Gastroesophageal sphincter (tissue), 4 donors: ENCODE measurements around the gene MAPT. TPM values are rescaled to one million over a fixed set of nuclear protein-coding genes. Genes with fewer than 3 reads are reported as not detected.

Source experiments
- ATAC-seq: fragments of 150-250 bp; one replicate; pipeline ENCODE4 v1.9.1; 2016; ENCODE audit warnings: mild to moderate bottlenecking, moderate library complexity
- H3K27ac ChIP-seq, 4 donors: fragments of 200-600 bp; sonication (generic) in 3 of 4; 1 replicate in 3 of 4; 2 replicates in 1 of 4; pipeline ENCODE4 v1.5.1; 2016 to 2019
- H3K27me3 ChIP-seq: fragments of 200-600 bp; sonication (generic); one replicate; pipeline ENCODE4 v1.5.1; 2019
- H3K36me3 ChIP-seq, 2 donors: fragments of 200-600 bp; sonication (generic); one replicate each; pipeline ENCODE4 v1.5.1; 2019; ENCODE audit warnings: control low read depth in 1 of 2
- H3K4me1 ChIP-seq, 3 donors: fragments of 200-600 bp; sonication (generic); 1 replicate in 2 of 3; 2 replicates in 1 of 3; pipeline ENCODE4 v1.5.1; 2016 to 2019; ENCODE audit warnings: control low read depth in 2 of 3
- H3K4me3 ChIP-seq, 2 donors: fragments of 200-600 bp; sonication (generic); one replicate each; pipeline ENCODE4 v1.5.1; 2019; ENCODE audit warnings: mild to moderate bottlenecking in 1 of 2, moderate library complexity in 1 of 2
- H3K9me3 ChIP-seq, 3 donors: fragments of 200-600 bp; sonication (generic); one replicate each; pipeline ENCODE4 v1.5.1; 2017 to 2019; ENCODE audit warnings: control low read depth in 2 of 3
- EP300 ChIP-seq: sonication (generic); formaldehyde crosslinking; IDR thresholded peaks from one replicate; pipeline ENCODE4 v1.6.1; 2017; ENCODE audit warnings: antibody characterized with exemption, mild to moderate bottlenecking
- POLR2A ChIP-seq, 2 donors: fragments of 450-650 bp; IDR thresholded peaks; one replicate each; pipeline ENCODE4 v1.6.1; 2017; ENCODE audit warnings: antibody characterized with exemption in 2 of 2, mild to moderate bottlenecking in 2 of 2, moderate library complexity in 1 of 2
- POLR2AphosphoS5 ChIP-seq: sonication (generic); formaldehyde crosslinking; IDR thresholded peaks from one replicate; pipeline ENCODE4 v1.6.1; 2017; ENCODE audit warnings: antibody characterized with exemption
- WGBS, 2 donors: methylation state at CpG; one replicate each; pipeline ENCODE4 v1.1.5; 2018; ENCODE audit warnings: low coverage in 1 of 2; 5-methylcytosine and 5-hydroxymethylcytosine counted together
- total RNA-seq, 4 donors: library from RNA; depleted of rRNA; stranded (reverse); fragments of >200 nt; gene quantifications; one replicate each; pipeline ENCODE4 v1.1.0, GENCODE V29; 2016
- TF ChIP-seq, protein P1 (sequence below), 4 experiments: fragments of 200-600 bp in 2 of 4; fragments of 450-650 bp in 2 of 4; sonication (generic) in 1 of 4; IDR thresholded peaks; one replicate each; pipeline ENCODE4 v1.5.1; 2017 to 2019; ENCODE audit warnings: antibody characterized with exemption in 4 of 4, mild to moderate bottlenecking in 2 of 4, moderate library complexity in 2 of 4

MAPT gene
- total RNA-seq, 4 donors from 2014 or later, result 3.4 to 12.2 (median 8.5) TPM

DNA sequence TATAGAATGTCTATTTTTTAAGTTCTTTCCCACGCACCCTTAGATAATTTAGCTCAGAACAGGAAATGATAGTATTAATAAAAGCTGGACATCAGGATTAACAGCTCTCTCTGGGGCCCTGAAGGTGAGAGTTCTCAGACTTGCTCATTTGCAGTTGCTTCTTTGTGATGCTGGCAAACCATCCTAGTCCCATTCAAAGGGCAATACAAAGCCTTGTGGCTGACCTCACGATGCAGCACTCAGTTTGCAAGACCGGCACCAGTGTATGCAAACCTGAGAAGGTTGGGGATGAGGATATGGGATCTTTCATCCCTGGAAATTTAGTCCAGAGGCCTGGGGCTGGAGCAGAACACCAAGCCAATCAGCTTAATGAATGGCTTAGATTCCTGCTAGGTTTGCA, 134.0 kb downstream of the MAPT start:
- H3K4me1 ChIP-seq, result peaks cover 0 to 19% (median 0%) of the 10 kb centered on the region in 3 donors
- no peaks in the 10 kb centered on the region for H3K9me3 ChIP-seq
- H3K4me3 ChIP-seq, result no peak overlapping the region
- H3K27ac ChIP-seq, result no peak overlapping the region
- peaks cover 0 to 83% of the 10 kb centered on the region in 2 donors for H3K36me3 ChIP-seq
- TF ChIP-seq EP300 (no peak), POLR2AphosphoS5 (no peak), POLR2A (IDR thresholded peaks at IDR 0.05) (no peak)
- TF ChIP-seq, protein P1, sequence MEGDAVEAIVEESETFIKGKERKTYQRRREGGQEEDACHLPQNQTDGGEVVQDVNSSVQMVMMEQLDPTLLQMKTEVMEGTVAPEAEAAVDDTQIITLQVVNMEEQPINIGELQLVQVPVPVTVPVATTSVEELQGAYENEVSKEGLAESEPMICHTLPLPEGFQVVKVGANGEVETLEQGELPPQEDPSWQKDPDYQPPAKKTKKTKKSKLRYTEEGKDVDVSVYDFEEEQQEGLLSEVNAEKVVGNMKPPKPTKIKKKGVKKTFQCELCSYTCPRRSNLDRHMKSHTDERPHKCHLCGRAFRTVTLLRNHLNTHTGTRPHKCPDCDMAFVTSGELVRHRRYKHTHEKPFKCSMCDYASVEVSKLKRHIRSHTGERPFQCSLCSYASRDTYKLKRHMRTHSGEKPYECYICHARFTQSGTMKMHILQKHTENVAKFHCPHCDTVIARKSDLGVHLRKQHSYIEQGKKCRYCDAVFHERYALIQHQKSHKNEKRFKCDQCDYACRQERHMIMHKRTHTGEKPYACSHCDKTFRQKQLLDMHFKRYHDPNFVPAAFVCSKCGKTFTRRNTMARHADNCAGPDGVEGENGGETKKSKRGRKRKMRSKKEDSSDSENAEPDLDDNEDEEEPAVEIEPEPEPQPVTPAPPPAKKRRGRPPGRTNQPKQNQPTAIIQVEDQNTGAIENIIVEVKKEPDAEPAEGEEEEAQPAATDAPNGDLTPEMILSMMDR (IDR thresholded peaks at IDR 0.05), result no peak
- no peak for ATAC-seq
- 75 to 80% methylated on average over 2 to 3 of the region's 3 CpGs for WGBS, 2 donors
- no peaks in the 10 kb centered on the region for H3K27me3 ChIP-seq

DNA sequence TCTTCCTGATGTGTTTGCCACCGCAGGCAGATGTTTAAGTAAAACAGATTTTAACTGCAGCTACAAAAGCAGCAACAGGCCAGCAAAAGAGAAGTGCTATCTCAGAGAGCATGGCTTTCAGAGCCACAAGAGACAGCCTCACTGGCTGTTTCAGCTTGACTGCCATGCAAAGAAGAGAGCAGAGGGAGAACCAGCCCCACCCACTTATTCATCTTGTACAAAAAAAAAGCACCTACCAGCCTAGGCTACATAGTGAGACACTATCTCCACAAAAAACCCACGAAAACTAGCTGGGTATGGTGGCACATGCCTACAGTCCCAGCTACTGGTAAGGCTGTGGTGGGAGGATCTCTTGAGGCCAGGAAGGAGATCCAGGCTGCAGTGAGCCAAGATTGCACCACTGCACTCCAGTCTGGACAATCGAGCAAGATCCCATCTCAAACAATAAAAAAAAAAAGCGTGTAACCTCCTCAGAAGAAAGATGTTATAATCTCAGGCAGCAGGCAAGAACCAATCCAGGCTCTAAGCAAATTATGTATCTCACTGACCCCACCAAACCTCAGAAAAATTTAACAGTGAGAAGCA, 134.7 kb downstream of the MAPT start:
- no peak for TF ChIP-seq EP300
- no peak for TF ChIP-seq POLR2AphosphoS5
- TF ChIP-seq POLR2A (IDR thresholded peaks at IDR 0.05), result no peak
- TF ChIP-seq, protein P1 (IDR thresholded peaks at IDR 0.05), result no peak
- ATAC-seq, result no peak
- Histone ChIP-seq H3K4me3 (no peak overlapping the region), H3K36me3 (peaks cover 5 to 83% of the 10 kb centered on the region in 2 donors), H3K27ac (no peak overlapping the region), H3K4me1 (peaks cover 0 to 19% (median 0%) of the 10 kb centered on the region in 3 donors), H3K27me3 (no peaks in the 10 kb centered on the region), H3K9me3 (no peaks in the 10 kb centered on the region)
- WGBS, 2 donors, result 56 to 60% methylated on average over 1 to 4 of the region's 4 CpGs

DNA sequence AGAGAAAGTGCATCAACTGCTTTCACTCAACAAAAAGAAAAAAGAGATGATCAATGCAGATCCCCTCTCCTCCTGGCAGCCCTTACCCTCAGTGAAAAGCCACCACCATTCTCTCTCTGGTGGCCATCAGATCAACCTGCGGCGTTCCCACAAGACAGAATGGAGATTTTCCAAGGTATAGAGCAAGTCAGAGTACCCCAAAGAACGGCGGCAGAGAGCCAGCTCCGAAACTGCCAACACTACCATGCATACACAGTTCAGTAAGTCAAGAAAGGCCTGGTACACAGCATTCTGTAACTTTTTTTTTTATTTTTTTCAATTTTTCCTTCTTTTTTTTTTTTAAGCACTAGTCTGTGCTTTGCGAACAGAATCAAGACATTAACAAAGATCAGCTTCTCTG, 135.3 kb downstream of the MAPT start:
- WGBS, 2 donors, result 95% methylated on average over 6 of the region's 6 CpGs
- peaks cover 0 to 20% (median 0%) of the 10 kb centered on the region in 3 donors for H3K4me1 ChIP-seq
- peaks cover 5 to 86% of the 10 kb centered on the region in 2 donors for H3K36me3 ChIP-seq
- H3K27ac ChIP-seq, result no peak overlapping the region
- no peak overlapping the region for H3K4me3 ChIP-seq
- no peaks in the 10 kb centered on the region for H3K27me3 ChIP-seq
- no peak for ATAC-seq
- TF ChIP-seq, protein P1 (IDR thresholded peaks at IDR 0.05), result no peak
- no peak for TF ChIP-seq POLR2A (IDR thresholded peaks at IDR 0.05)
- no peak for TF ChIP-seq EP300
- no peak for TF ChIP-seq POLR2AphosphoS5
- H3K9me3 ChIP-seq, result no peaks in the 10 kb centered on the region

DNA sequence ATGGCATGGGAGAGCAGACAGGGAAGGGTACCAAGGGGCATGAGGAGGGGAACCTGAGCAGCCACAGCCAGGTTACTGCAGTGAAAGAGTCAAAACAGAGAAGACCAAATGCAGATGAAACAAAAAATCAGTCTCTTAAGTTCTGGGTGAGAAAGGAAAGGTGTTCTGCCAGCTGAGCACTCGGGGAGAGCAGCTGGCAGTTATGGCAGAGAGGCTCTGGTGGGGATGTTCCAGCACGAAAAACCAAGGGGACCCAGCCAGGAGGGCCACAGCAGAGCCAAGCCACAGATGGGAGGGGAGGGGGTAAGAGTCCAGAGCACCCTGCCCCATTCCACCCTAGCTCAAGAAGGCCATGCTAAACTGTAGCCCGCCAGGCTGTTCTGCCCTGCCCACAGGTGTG, 136.4 kb downstream of the MAPT start:
- 67 to 89% methylated on average over 1 to 2 of the region's 3 CpGs for WGBS, 2 donors
- Histone ChIP-seq H3K4me3 (no peak overlapping the region), H3K27ac (no peak overlapping the region), H3K27me3 (no peaks in the 10 kb centered on the region), H3K9me3 (no peaks in the 10 kb centered on the region), H3K4me1 (peaks cover 0 to 31% (median 0%) of the 10 kb centered on the region in 3 donors), H3K36me3 (peaks cover 5 to 93% of the 10 kb centered on the region in 2 donors)
- ATAC-seq, result no peak
- TF ChIP-seq EP300 (no peak), POLR2A (IDR thresholded peaks at IDR 0.05) (no peak), POLR2AphosphoS5 (no peak)
- TF ChIP-seq, protein P1 (IDR thresholded peaks at IDR 0.05), result no peak

DNA sequence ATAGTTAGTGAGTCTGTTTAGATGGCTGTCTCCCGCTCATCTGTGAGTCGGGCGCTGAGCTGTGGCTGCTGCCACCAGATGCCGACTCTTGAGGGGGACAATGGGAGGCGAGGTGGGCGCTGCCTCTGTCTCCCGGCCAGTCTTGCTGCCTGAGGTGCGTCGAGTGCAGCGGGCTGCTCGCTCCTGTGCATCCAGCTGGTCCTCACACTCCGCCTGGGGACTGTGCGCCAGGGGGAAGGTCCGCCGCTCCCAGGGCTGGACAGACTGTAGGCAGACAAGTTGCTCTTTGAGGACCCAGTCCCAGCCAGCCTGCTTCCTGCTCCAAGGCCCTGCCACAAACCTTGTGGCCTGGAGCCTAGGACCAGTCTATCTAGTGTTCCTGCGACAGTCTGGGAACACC, 137.1 kb downstream of the MAPT start:
- WGBS, 2 donors, result 93 to 100% methylated on average over 1 to 4 of the region's 16 CpGs
- H3K36me3 ChIP-seq, result peaks cover 5 to 94% of the 10 kb centered on the region in 2 donors
- no peak for ATAC-seq
- no peak overlapping the region for H3K4me3 ChIP-seq
- H3K27ac ChIP-seq, result no peak overlapping the region
- no peaks in the 10 kb centered on the region for H3K27me3 ChIP-seq
- TF ChIP-seq POLR2A (IDR thresholded peaks at IDR 0.05) (no peak), EP300 (no peak), POLR2AphosphoS5 (no peak)
- TF ChIP-seq, protein P1 (IDR thresholded peaks at IDR 0.05), result no peak
- H3K9me3 ChIP-seq, result no peaks in the 10 kb centered on the region
- peaks cover 0 to 31% (median 0%) of the 10 kb centered on the region in 3 donors for H3K4me1 ChIP-seq
